Fibroblast of lung (primary cell): ENCODE results near the gene STK32A. TPM values are rescaled to one million over a fixed set of nuclear protein-coding genes. Genes with fewer than 3 reads are reported as not detected.

Source experiments
- DNase-seq, 2 donors: peaks; one replicate each; pipeline versions ENCODE4 v3.0.0 to v3.0.0-alpha.2; 2010; ENCODE audit warnings: low read depth in 2 of 2
- H2AFZ ChIP-seq: 2 replicates; pipeline ENCODE4 v1.5.1; 2012; ENCODE audit warnings: low read length, control low read depth, inconsistent platforms
- H3K27ac ChIP-seq: 2 replicates; pipeline ENCODE4 v1.5.1; 2011; ENCODE audit warnings: low read length, control low read depth; ENCODE audit not compliant: insufficient read depth
- H3K27me3 ChIP-seq: 2 replicates; pipeline ENCODE4 v1.5.1; 2011; ENCODE audit warnings: mild to moderate bottlenecking, low read length; ENCODE audit not compliant: control insufficient read depth, insufficient read depth
- H3K36me3 ChIP-seq: 2 replicates; pipeline ENCODE4 v1.5.1; 2011; ENCODE audit warnings: low read length; ENCODE audit not compliant: control insufficient read depth, insufficient read depth
- H3K4me1 ChIP-seq: 2 replicates; pipeline ENCODE4 v1.5.1; 2011; ENCODE audit warnings: low read length; ENCODE audit not compliant: control insufficient read depth, insufficient read depth; ENCODE audit errors: extremely low read depth
- H3K4me2 ChIP-seq: 2 replicates; pipeline ENCODE4 v1.5.1; 2011; ENCODE audit warnings: low read length, control low read depth; ENCODE audit not compliant: insufficient read depth; ENCODE audit errors: extremely low read depth
- H3K4me3 ChIP-seq, 4 experiments: fragments of 200-600 bp in 1 of 4; sonication (generic) in 1 of 4; replicated peaks in 1 of 4; 2 replicates each; pipeline ENCODE4 v1.5.1; 2011 to 2016; ENCODE audit warnings: low read length in 4 of 4, low read depth in 3 of 4, mild to moderate bottlenecking in 3 of 4, control low read depth in 2 of 4, inconsistent platforms in 1 of 4, mixed read lengths in 1 of 4; ENCODE audit not compliant: insufficient read depth in 1 of 4; ENCODE audit errors: control extremely low read depth in 1 of 4
- H3K79me2 ChIP-seq: 2 replicates; pipeline ENCODE4 v1.5.1; 2012; ENCODE audit warnings: mild to moderate bottlenecking, low read length, inconsistent platforms; ENCODE audit not compliant: control insufficient read depth, insufficient read depth
- H3K9ac ChIP-seq: 2 replicates; pipeline ENCODE4 v1.5.1; 2011; ENCODE audit warnings: mild to moderate bottlenecking, low read length, control low read depth; ENCODE audit not compliant: insufficient read depth
- H3K9me3 ChIP-seq: 2 replicates; pipeline ENCODE4 v1.5.1; 2012; ENCODE audit warnings: low read depth, low read length; ENCODE audit not compliant: control insufficient read depth, insufficient read depth
- H4K20me1 ChIP-seq: 2 replicates; pipeline ENCODE4 v1.5.1; 2011; ENCODE audit warnings: low read length; ENCODE audit not compliant: control insufficient read depth, insufficient read depth; ENCODE audit errors: extremely low read depth
- EZH2 ChIP-seq: IDR thresholded peaks from 2 replicates; pipeline ENCODE4 v1.5.1; 2012; ENCODE audit warnings: low read length, control low read depth, mild to moderate bottlenecking; ENCODE audit errors: missing control alignments
- polyA plus RNA-seq, 2 donors: library from polyadenylated mRNA; depleted of rRNA in 1 of 2; stranded (reverse) in 1 of 2; unstranded in 1 of 2; fragments of >200 nt; gene quantifications; 2 replicates each; pipeline ENCODE4 v1.2.1, GENCODE V29; 2011 to 2012; ENCODE audit warnings: missing spikeins in 1 of 2
- total RNA-seq: library from RNA; depleted of rRNA; stranded (reverse); fragments of >200 nt; gene quantifications from 2 replicates; pipeline ENCODE4 v1.2.1, GENCODE V29; 2014
- TF ChIP-seq, protein P1 (sequence below), 2 donors: IDR thresholded peaks in 1 of 2; conservative IDR thresholded peaks in 1 of 2; 1 replicate in 1 of 2; 2 replicates in 1 of 2; pipeline ENCODE4 v1.5.1; 2011 to 2012; ENCODE audit warnings: low read length in 2 of 2, control low read depth in 1 of 2, inconsistent platforms in 1 of 2, low read depth in 1 of 2, mild to moderate bottlenecking in 1 of 2

The STK32A gene
- total and polyA plus RNA-seq, 2 donors (not counting 1 experiment from before 2014, with no cell fraction given): 0.30 to 2.5 TPM

DNA sequence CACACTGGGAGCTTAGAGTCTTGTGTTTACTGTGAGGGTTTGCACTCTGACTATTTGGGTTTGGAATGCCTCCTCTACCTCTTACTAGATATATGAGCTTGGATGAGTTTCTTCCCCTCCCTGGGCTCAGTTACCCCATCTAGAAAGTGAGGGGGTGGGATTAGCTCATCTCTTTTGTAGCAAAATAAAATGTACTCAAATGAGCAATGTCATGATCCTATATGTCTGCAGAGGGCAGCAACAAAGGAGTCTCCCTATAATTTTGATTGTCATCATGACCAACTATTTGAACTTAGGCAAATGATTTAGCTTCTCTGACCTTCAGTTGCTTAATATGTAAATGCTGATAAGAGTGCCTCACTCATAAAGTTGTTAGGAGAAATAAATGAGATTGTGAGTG, 166.1 kb downstream of the STK32A start:
- Histone ChIP-seq H3K27ac (no peak overlapping the region), H3K4me1 (peaks cover 22% of the 10 kb centered on the region), H3K27me3 (no peaks in the 10 kb centered on the region), H2AFZ (no peak overlapping the region), H3K9me3 (no peaks in the 10 kb centered on the region), H3K4me3 (no peak overlapping the region), H3K36me3 (peaks cover 8% of the 10 kb centered on the region), H3K4me2 (no peak overlapping the region), H3K79me2 (no peaks in the 10 kb centered on the region), H3K9ac (no peak overlapping the region), H4K20me1 (no peaks in the 10 kb centered on the region)
- DNase-seq: peak in 1 of 2 donors; percentile 42
- TF ChIP-seq, protein P1, sequence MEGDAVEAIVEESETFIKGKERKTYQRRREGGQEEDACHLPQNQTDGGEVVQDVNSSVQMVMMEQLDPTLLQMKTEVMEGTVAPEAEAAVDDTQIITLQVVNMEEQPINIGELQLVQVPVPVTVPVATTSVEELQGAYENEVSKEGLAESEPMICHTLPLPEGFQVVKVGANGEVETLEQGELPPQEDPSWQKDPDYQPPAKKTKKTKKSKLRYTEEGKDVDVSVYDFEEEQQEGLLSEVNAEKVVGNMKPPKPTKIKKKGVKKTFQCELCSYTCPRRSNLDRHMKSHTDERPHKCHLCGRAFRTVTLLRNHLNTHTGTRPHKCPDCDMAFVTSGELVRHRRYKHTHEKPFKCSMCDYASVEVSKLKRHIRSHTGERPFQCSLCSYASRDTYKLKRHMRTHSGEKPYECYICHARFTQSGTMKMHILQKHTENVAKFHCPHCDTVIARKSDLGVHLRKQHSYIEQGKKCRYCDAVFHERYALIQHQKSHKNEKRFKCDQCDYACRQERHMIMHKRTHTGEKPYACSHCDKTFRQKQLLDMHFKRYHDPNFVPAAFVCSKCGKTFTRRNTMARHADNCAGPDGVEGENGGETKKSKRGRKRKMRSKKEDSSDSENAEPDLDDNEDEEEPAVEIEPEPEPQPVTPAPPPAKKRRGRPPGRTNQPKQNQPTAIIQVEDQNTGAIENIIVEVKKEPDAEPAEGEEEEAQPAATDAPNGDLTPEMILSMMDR (conservative IDR thresholded peaks at IDR 0.05 in 1 of 2, IDR thresholded peaks at IDR 0.05 in 1 of 2; ENCODE audit: low read depth in 1 of 2, low read length in 2 of 2): no peak
- no peak for TF ChIP-seq EZH2

- Histone ChIP-seq H3K79me2 (no peaks in the 10 kb centered on the region), H3K4me2 (peak overlapping the region; percentile 86), H3K9ac (peak overlapping the region; percentile 65), H3K4me1 (peaks cover 24% of the 10 kb centered on the region), H2AFZ (peak overlapping the region; percentile 36), H3K4me3 (peak overlapping the region; percentile 0 to 16 (median 6)), H3K27ac (peak overlapping the region; percentile 99), H3K9me3 (no peaks in the 10 kb centered on the region), H4K20me1 (no peaks in the 10 kb centered on the region), H3K36me3 (peaks cover 10% of the 10 kb centered on the region), H3K27me3 (no peaks in the 10 kb centered on the region)
- TF ChIP-seq, protein P1 (conservative IDR thresholded peaks at IDR 0.05 in 1 of 2, IDR thresholded peaks at IDR 0.05 in 1 of 2; ENCODE audit: low read depth in 1 of 2, low read length in 2 of 2): no peak
- no peak for TF ChIP-seq EZH2
- peak; percentile 99 to 100 for DNase-seq
Observed at GRCh38 chr5:147403651-147404640, 169.1 kb downstream of the STK32A start.

DNA sequence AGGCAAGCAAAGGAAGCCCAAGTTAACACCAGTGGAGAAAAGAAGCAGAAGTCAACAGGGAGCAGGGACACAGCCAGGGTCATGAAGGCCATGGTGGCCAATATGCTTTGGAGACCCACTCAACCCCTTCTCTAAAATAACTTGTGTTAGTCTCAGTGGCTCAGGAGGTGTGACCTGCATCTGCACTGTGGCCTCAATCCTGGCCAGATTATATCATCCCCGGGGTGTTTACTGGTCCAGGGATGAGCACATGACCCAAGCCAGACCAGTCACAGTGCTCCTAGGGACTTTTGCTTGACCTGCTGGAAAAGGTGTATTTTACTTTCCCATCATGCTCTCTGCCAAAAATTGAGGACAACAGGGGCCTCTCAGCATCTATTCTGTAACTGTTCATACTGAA, 169.9 kb downstream of the STK32A start:
- Histone ChIP-seq H3K79me2 (no peaks in the 10 kb centered on the region), H3K4me3 (no peak overlapping the region), H3K36me3 (peaks cover 10% of the 10 kb centered on the region), H2AFZ (no peak overlapping the region), H3K9ac (no peak overlapping the region), H3K4me1 (peaks cover 24% of the 10 kb centered on the region), H4K20me1 (no peaks in the 10 kb centered on the region), H3K27me3 (no peaks in the 10 kb centered on the region), H3K4me2 (peak overlapping the region; percentile 39), H3K27ac (peak overlapping the region; percentile 99), H3K9me3 (no peaks in the 10 kb centered on the region)
- TF ChIP-seq, protein P1 (conservative IDR thresholded peaks at IDR 0.05 in 1 of 2, IDR thresholded peaks at IDR 0.05 in 1 of 2; ENCODE audit: low read depth in 1 of 2, low read length in 2 of 2): no peak
- TF ChIP-seq EZH2: no peak
- DNase-seq: no peak
